IMR-90 (cell line): Measurements from ENCODE around the gene MTMR11. TPM values are rescaled to one million over a fixed set of nuclear protein-coding genes. Genes with fewer than 3 reads are reported as not detected.

Source experiments
- ATAC-seq: fragments of 200-7000 bp; cut with Tn5 transposase; 2 replicates; pipeline ENCODE4 v1.9.1; 2020; ENCODE audit warnings: low read depth, mild to moderate bottlenecking, moderate library complexity
- Bru-seq: library from RNA; stranded (reverse); fragments of 400-500 nt; gene quantifications from one replicate; lab custom pipeline; 2021; lab: Mats Ljungman, UMichigan
- BruChase-seq, 2 experiments: library from RNA; stranded (reverse); fragments of 400-500 nt; gene quantifications; one replicate each; lab custom pipeline; 2021; lab: Mats Ljungman, UMichigan
- BruUV-seq: library from RNA; stranded (reverse); fragments of 400-500 nt; replicated peaks from 2 replicates; lab custom pipeline; 2021; lab: Mats Ljungman, UMichigan
- CTCF ChIA-PET: fragments of 300-600 bp; formaldehyde crosslinking; extraction: SDS; loops from one replicate; lab custom pipeline; 2021; ENCODE audit warnings: antibody characterized with exemption; lab: Yijun Ruan, JAX
- POLR2A ChIA-PET: fragments of 300-600 bp; sonication (Branson Sonifier 250); formaldehyde crosslinking; loops from one replicate; lab custom pipeline; 2022; ENCODE audit warnings: antibody characterized with exemption; ENCODE audit not compliant: unreplicated experiment; lab: Charles Lee
- DNase-seq: peaks from one replicate; pipeline ENCODE4 v3.0.0; 2013
- H2AFZ ChIP-seq: replicated peaks from 2 replicates; pipeline ENCODE3; 2013; ENCODE audit warnings: low read length, mild to moderate bottlenecking; ENCODE audit not compliant: poor library complexity
- H2AK5ac ChIP-seq: 2 replicates; pipeline ENCODE4 v1.6.1; 2013; ENCODE audit warnings: low read depth, low read length, inconsistent platforms
- H2AK9ac ChIP-seq: replicated peaks from 2 replicates; pipeline ENCODE3; 2013; ENCODE audit warnings: mild to moderate bottlenecking, low read depth, low read length, moderate library complexity; ENCODE audit not compliant: poor library complexity
- H2BK120ac ChIP-seq: 2 replicates; pipeline ENCODE4 v1.6.1; 2013; ENCODE audit warnings: low read depth, low read length, inconsistent platforms
- H2BK15ac ChIP-seq: 3 replicates; pipeline ENCODE4 v1.6.1; 2013; ENCODE audit warnings: low read depth, low read length, inconsistent platforms
- H2BK20ac ChIP-seq: 2 replicates; pipeline ENCODE4 v1.6.1; 2013; ENCODE audit warnings: low read depth, mild to moderate bottlenecking, inconsistent platforms, low read length, moderate library complexity
- H2BK5ac ChIP-seq: 2 replicates; pipeline ENCODE4 v1.6.1; 2013; ENCODE audit warnings: mild to moderate bottlenecking, low read depth, low read length, inconsistent platforms; ENCODE audit not compliant: poor library complexity, severe bottlenecking
- H3K14ac ChIP-seq: replicated peaks from 2 replicates; pipeline ENCODE4 v1.6.1; 2013; ENCODE audit warnings: low read depth, low read length, inconsistent platforms
- H3K18ac ChIP-seq: 2 replicates; pipeline ENCODE4 v1.6.1; 2013; ENCODE audit warnings: low read depth, low read length, control low read depth
- H3K23ac ChIP-seq: 2 replicates; pipeline ENCODE4 v1.6.1; 2013; ENCODE audit warnings: low read depth, low read length, inconsistent platforms
- H3K27ac ChIP-seq: 2 replicates; pipeline ENCODE4 v1.5.1; 2013; ENCODE audit warnings: mild to moderate bottlenecking, control low read depth, low read length; ENCODE audit not compliant: insufficient read depth
- H3K27me3 ChIP-seq: 2 replicates; pipeline ENCODE4 v1.6.1; 2013; ENCODE audit warnings: low read length; ENCODE audit not compliant: control insufficient read depth, insufficient read depth
- H3K36me3 ChIP-seq: 2 replicates; pipeline ENCODE4 v1.6.1; 2013; ENCODE audit warnings: low read length, mixed read lengths; ENCODE audit not compliant: control insufficient read depth, insufficient read depth
- H3K4ac ChIP-seq: 2 replicates; pipeline ENCODE4 v1.6.1; 2013; ENCODE audit warnings: low read depth, low read length, inconsistent platforms
- H3K4me1 ChIP-seq: 2 replicates; pipeline ENCODE4 v1.6.1; 2013; ENCODE audit warnings: low read length, mixed read lengths; ENCODE audit not compliant: control insufficient read depth, insufficient read depth
- H3K4me2 ChIP-seq: 2 replicates; pipeline ENCODE4 v1.6.1; 2013; ENCODE audit warnings: low read depth, mild to moderate bottlenecking, control low read depth, low read length, moderate library complexity
- H3K4me3 ChIP-seq: 2 replicates; pipeline ENCODE4 v1.5.1; 2013; ENCODE audit warnings: low read depth, mild to moderate bottlenecking, control low read depth, low read length, moderate library complexity; ENCODE audit not compliant: insufficient read depth
- H3K56ac ChIP-seq: 2 replicates; pipeline ENCODE4 v1.6.1; 2013; ENCODE audit warnings: low read length, inconsistent platforms; ENCODE audit not compliant: insufficient read depth; ENCODE audit errors: extremely low read depth
- H3K79me1 ChIP-seq, 2 experiments: 2 replicates each; pipeline ENCODE4 v1.6.1; 2013; ENCODE audit warnings: low read length in 2 of 2, inconsistent platforms in 1 of 2, low read depth in 1 of 2
- H3K9ac ChIP-seq: 2 replicates; pipeline ENCODE4 v1.6.1; 2013; ENCODE audit warnings: low read depth, low read length, control low read depth
- H3K9me1 ChIP-seq: 2 replicates; pipeline ENCODE4 v1.6.1; 2013; ENCODE audit warnings: low read length, inconsistent platforms; ENCODE audit not compliant: insufficient read depth
- H3K9me3 ChIP-seq: 2 replicates; pipeline ENCODE4 v1.6.1; 2013; ENCODE audit warnings: low read length; ENCODE audit not compliant: control insufficient read depth, insufficient read depth
- H4K20me1 ChIP-seq: 2 replicates; pipeline ENCODE4 v1.6.1; 2013; ENCODE audit warnings: low read length, inconsistent platforms; ENCODE audit not compliant: insufficient read depth
- H4K5ac ChIP-seq: 2 replicates; pipeline ENCODE4 v1.6.1; 2013; ENCODE audit warnings: mild to moderate bottlenecking, low read depth, low read length, control low read depth
- H4K8ac ChIP-seq, 2 experiments: 2 replicates each; pipeline ENCODE4 v1.6.1; 2013; ENCODE audit warnings: low read depth in 2 of 2, low read length in 2 of 2, control low read depth in 1 of 2, inconsistent platforms in 1 of 2
- H4K91ac ChIP-seq: 2 replicates; pipeline ENCODE4 v1.6.1; 2013; ENCODE audit warnings: low read depth, low read length, inconsistent platforms; ENCODE audit not compliant: insufficient read depth
- BHLHE40 ChIP-seq: fragments of 150-350 bp; IDR thresholded peaks from 2 replicates; pipeline ENCODE4 v1.6.1; 2016; ENCODE audit warnings: mild to moderate bottlenecking, low read depth, low read length
- FOS ChIP-seq: fragments of 150-350 bp; IDR thresholded peaks from 2 replicates; pipeline ENCODE4 v1.6.1; 2016; ENCODE audit warnings: low read depth, low read length
- MAFK ChIP-seq: IDR thresholded peaks from 2 replicates; pipeline ENCODE4 v1.6.1; 2012; ENCODE audit warnings: low read depth, low read length, improper control_type of control experiment
- MAZ ChIP-seq: IDR thresholded peaks from 2 replicates; pipeline ENCODE4 v1.6.1; 2012; ENCODE audit warnings: low read depth, mild to moderate bottlenecking, low read length, improper control_type of control experiment, moderate library complexity, borderline replicate concordance
- POLR2A ChIP-seq: IDR thresholded peaks from 2 replicates; pipeline ENCODE4 v1.6.1; 2012; ENCODE audit warnings: mild to moderate bottlenecking, low read depth, low read length
- SMC3 ChIP-seq: fragments of 150-350 bp; IDR thresholded peaks from 2 replicates; pipeline ENCODE4 v1.6.1; 2016; ENCODE audit warnings: low read depth, mild to moderate bottlenecking, antibody characterized with exemption, low read length, moderate library complexity
- WGBS, 2 experiments: methylation state at CpG; one replicate each; pipeline versions ENCODE4 v1.1.5 to v1.1.7; 2013; ENCODE audit warnings: missing lambda C conversion rate in 2 of 2; ENCODE audit not compliant: insufficient read length in 1 of 2; ENCODE audit errors: extremely low coverage in 2 of 2; 5-methylcytosine and 5-hydroxymethylcytosine counted together
- dilution Hi-C: fragments of 300-500 bp; cut with HindIII; formaldehyde crosslinking; loops from one replicate; pipeline ENCODE4 v1.14.3; 2018; ENCODE audit warnings: low sequenced_read_pairs; ENCODE audit not compliant: unreplicated experiment
- in situ Hi-C: fragments of 300-500 bp; cut with MboI; formaldehyde crosslinking; loops from 3 replicates; pipeline ENCODE4 v1.14.3; 2019; ENCODE audit warnings: low sequenced_read_pairs, inconsistent platforms, mixed read lengths
- intact Hi-C: fragments of 100-400 bp; cut with micrococcal nuclease; formaldehyde crosslinking; loops from 2 replicates; pipeline ENCODE4 v1.10.0; 2022
- long read RNA-seq: library from polyadenylated mRNA; unstranded; transcript quantifications from one replicate; pipeline ENCODE4 v2.0.0, GENCODE V29; 2021; ENCODE audit not compliant: unreplicated experiment
- polyA plus RNA-seq, 3 experiments: library from polyadenylated mRNA; depleted of rRNA; stranded (reverse); fragments of >200 nt; gene quantifications; 2 replicates each; pipeline ENCODE4 v1.2.3, GENCODE V29; 2012; ENCODE audit warnings: low replicate concordance in 1 of 3
- total RNA-seq: library from RNA; depleted of rRNA; stranded (reverse); fragments of >200 nt; gene quantifications from 2 replicates; pipeline ENCODE4 v1.2.3, GENCODE V29; 2012; rRNA removed
- TF ChIP-seq, protein P1 (sequence below): fragments of 150-350 bp; IDR thresholded peaks from 2 replicates; pipeline ENCODE4 v1.6.1; 2016; ENCODE audit warnings: low read depth, mild to moderate bottlenecking, low read length, moderate library complexity, borderline replicate concordance

MTMR11 gene, protein sequence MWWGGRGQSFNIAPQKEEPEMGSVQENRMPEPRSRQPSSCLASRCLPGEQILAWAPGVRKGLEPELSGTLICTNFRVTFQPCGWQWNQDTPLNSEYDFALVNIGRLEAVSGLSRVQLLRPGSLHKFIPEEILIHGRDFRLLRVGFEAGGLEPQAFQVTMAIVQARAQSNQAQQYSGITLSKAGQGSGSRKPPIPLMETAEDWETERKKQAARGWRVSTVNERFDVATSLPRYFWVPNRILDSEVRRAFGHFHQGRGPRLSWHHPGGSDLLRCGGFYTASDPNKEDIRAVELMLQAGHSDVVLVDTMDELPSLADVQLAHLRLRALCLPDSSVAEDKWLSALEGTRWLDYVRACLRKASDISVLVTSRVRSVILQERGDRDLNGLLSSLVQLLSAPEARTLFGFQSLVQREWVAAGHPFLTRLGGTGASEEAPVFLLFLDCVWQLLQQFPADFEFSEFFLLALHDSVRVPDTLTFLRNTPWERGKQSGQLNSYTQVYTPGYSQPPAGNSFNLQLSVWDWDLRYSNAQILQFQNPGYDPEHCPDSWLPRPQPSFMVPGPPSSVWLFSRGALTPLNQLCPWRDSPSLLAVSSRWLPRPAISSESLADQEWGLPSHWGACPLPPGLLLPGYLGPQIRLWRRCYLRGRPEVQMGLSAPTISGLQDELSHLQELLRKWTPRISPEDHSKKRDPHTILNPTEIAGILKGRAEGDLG
- total RNA-seq, result 1.7 and 2.0 TPM in 2 replicates
- 14.3 and 14.6 TPM in 2 replicates for polyA plus RNA-seq (2012; rRNA removed)
- polyA plus RNA-seq (2012; cell fraction: cytosol; rRNA removed), result 4.5 and 6.0 TPM in 2 replicates
- 64.8 and 76.3 TPM in 2 replicates for polyA plus RNA-seq (2012; cell fraction: nucleus; rRNA removed; ENCODE audit: low replicate concordance)
- percentile 46 among the genes with signal in this experiment for Bru-seq, nascent RNA
- percentile 55 among the genes with signal in this experiment for BruChase-seq, experiment 1, labeled RNA remaining after a 6-hour chase
- BruChase-seq, experiment 2, labeled RNA remaining after a 2-hour chase, result percentile 64 among the genes with signal in this experiment
- long read RNA-seq, partial matches to known transcripts, result 1 of 4 reads
- long read RNA-seq, other reads (novel, unspliced or antisense), result 3 of 4 reads

DNA sequence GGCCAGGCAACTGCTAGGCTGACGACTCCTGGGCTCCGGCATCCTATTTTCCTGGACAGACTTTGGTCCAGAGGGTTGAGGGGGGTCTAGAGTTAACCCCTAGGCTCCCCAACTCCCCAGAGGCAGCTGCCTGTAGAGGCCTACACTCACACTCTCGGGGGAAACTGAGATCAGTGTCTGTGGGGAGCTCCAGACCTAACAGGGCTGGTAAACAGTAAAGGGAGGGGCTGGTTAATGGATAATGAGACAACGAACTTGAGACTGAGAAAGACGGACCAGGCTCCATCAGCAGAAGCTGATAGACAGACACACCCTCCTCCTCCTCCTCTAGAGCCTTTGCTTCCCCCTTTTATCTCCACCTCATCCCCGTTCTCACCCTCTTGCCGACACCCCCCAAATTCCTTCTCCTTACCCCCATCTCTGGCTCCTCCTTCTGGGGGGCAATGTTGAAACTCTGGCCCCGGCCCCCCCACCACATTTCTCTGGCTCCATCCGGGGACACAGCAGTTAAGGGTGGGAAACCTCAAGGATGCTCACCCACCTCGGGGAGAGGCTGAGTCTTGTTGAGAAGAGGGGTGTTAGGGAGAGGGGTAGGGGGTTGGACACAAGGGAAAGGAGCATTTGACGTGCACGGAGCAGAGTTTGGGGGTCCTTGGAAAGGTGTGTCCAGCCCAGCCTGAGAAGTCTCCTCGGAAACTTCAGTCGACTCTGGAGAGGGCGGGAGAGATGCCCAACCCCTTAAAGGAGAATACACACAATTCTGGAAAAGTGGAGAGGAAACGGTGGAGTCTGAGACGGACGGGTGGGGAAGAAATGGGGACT is at the start of gene MTMR11:
MTMR11 (minus strand) TSS at position 710 of the 822 bp plus-strand sequence; CDS start at position 478, 232 bp downstream.
- no peaks in the 10 kb centered on the region for H3K9me3 ChIP-seq
- H3K27me3 ChIP-seq, result no peaks in the 10 kb centered on the region
- in situ Hi-C loops, result loop anchor here (5.0 kb wide), 1 partner anchor 34 kb away; no protein-coding TSS in a partner anchor
- peak within 1 kb of the TSS; percentile 77; the same call in 1 of the 2 replicates for H3K56ac ChIP-seq
- peak within 1 kb of the TSS; percentile 85 for H4K91ac ChIP-seq
- H3K9ac ChIP-seq, result peak within 1 kb of the TSS; percentile 89
- BruUV-seq, result no TSS peak
- peaks cover 3 to 59% of the 10 kb centered on the region in 2 experiments for H3K79me1 ChIP-seq
- peak within 1 kb of the TSS; percentile 84 for H3K4me3 ChIP-seq
- no peaks in the 10 kb centered on the region for H4K20me1 ChIP-seq
- peaks cover 13% of the 10 kb centered on the region for H3K36me3 ChIP-seq
- dilution Hi-C loops, result no loop called here
- H2AK9ac ChIP-seq, result peak within 1 kb of the TSS; percentile 99
- H3K27ac ChIP-seq, result peak within 1 kb of the TSS; percentile 64
- H2BK5ac ChIP-seq, result peak within 1 kb of the TSS; percentile 59
- H2BK15ac ChIP-seq, result peak within 1 kb of the TSS; percentile 55; the same call in 2 of the 3 replicates
- peak within 1 kb of the TSS; percentile 53 for H3K18ac ChIP-seq
- H3K4me2 ChIP-seq, result peak within 1 kb of the TSS; percentile 91
- peaks cover 12% of the 10 kb centered on the region for H3K4me1 ChIP-seq
- peak within 1 kb of the TSS; percentile 69 for H4K5ac ChIP-seq
- H3K23ac ChIP-seq, result peak within 1 kb of the TSS; percentile 92
- ChIA-PET CTCF (interaction anchor here (0.6 kb wide), 1 partner anchor 59 kb away, joined by 3 read pairs; no protein-coding TSS in a partner anchor), POLR2A (no interaction called here)
- peaks cover 33% of the 10 kb centered on the region for H3K9me1 ChIP-seq
- H2AK5ac ChIP-seq, result peak within 1 kb of the TSS; percentile 97; the same call in 1 of the 2 replicates
- intact Hi-C loops, result loop anchor here (5.0 kb wide), 1 partner anchor 44 kb away; no protein-coding TSS in a partner anchor
- DNase-seq (peak; percentile 34), ATAC-seq (peak; percentile 73)
- peak within 1 kb of the TSS; percentile 79 for H2BK120ac ChIP-seq
- H3K4ac ChIP-seq, result peak within 1 kb of the TSS; percentile 93
- H3K14ac ChIP-seq, result peak within 1 kb of the TSS; percentile 96
- TF ChIP-seq MAZ (no peak), BHLHE40 (no peak), MAFK (no peak), FOS (no peak), SMC3 (no peak), POLR2A (no peak)
- TF ChIP-seq, protein P1, sequence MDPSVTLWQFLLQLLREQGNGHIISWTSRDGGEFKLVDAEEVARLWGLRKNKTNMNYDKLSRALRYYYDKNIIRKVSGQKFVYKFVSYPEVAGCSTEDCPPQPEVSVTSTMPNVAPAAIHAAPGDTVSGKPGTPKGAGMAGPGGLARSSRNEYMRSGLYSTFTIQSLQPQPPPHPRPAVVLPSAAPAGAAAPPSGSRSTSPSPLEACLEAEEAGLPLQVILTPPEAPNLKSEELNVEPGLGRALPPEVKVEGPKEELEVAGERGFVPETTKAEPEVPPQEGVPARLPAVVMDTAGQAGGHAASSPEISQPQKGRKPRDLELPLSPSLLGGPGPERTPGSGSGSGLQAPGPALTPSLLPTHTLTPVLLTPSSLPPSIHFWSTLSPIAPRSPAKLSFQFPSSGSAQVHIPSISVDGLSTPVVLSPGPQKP, result no peak
- WGBS, 2 experiments, result no CpG with 5 or more reads among the region's 18 CpGs
- H4K8ac ChIP-seq, result peak within 1 kb of the TSS; percentile 15 to 97
- H2BK20ac ChIP-seq, result peak within 1 kb of the TSS; percentile 84
- peak within 1 kb of the TSS; percentile 96 for H2AFZ ChIP-seq
